ENCODE results near the gene PRM1. TPM values are rescaled to one million over a fixed set of nuclear protein-coding genes. Genes with fewer than 3 reads are reported as not detected.

PRM1 gene
- total and polyA plus RNA-seq, 8 donors = not detected

DNA sequence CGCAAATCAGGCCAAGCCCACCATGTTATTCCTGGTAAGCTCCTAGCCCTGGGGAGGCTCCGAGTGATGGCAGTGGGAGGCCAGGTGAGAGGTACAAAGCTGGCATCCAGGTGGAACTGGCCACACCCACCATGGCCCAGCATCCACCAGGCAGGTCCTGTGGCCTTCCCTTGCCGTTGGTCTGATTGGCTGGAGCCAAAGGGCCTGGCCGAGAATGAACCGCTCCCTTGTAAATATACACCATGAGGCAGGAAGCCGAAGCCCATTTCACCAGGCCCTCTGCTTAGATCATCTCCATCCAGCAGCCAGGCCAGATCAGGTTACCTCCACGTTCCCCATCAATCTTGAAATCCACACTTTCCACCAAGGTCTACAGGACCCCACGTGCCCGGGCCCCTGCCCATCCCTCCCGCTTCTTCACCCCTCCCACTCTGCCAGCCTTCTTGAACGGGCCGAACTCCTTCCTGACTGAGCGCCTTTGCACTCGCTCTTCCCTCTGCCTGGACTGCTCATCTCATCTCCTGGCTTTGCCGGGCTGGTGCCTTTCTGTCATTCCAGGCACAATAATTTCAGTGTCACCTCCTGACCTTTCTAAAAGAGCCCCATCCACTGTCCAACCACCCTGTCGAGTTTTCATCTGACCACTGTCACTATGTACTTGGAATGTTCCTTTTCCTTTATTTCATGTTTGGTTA, 30.9 kb downstream of the PRM1 start:
- no peak for DNase-seq

DNA sequence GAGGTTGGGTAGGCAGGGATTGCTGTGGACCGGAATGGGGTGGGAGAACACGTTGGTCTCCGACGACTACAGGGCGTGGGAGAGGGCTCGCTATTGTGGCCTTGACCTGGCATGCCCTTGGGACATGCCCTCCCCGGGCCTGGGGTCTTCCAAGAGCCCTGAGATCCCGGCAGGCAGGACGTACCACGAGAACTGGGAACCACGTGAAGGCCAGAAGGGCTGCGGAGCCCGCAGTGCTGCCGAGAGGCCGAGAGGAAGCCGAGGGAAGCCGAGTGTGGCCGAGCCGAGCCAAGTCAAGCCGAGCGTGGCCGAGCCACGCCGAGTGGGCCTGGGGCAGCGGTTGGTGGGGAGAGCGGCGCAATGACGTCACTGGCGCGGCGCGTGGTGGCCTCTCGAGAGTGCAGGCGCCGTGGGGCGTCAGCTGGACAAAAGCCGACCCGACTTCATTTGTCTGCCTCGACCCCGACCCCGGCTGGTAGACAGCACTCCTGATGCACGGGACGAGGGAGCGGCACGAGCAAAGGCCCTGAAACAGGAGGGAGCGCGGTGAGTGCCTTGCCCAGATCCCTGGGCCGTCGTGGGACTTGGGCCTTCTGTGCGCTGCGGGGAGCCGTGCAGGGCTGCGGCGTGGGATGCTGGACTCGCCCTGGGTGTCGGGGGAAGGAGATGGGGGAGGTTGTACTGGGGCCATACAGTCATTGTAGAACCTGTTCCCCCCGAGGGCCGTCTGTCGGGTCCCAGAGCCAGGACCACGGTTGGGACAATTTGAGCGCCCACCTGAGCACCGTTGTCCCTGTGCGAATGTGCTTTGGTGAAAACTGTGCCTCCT, 31.7 kb downstream of the PRM1 start:
- no peak for FAIRE-seq
- Histone ChIP-seq H3K27ac (no peak overlapping the region), H3K27me3 (no peaks in the 10 kb centered on the region), H3K4me1 (no peaks in the 10 kb centered on the region), H3K9me3 (no peaks in the 10 kb centered on the region), H3K36me3 (no peaks in the 10 kb centered on the region), H3K4me3 (no peak overlapping the region)
- TF ChIP-seq CTCF (IDR thresholded peaks at IDR 0.05) = no peak
- WGBS, 2 donors = 84 to 88% methylated on average over 63 of the region's 63 CpGs
- intact Hi-C loops (cut with DNase I) = loop anchor here in 1 of 3 donors (5.0 kb wide), 1 partner anchor 282 kb away; no protein-coding TSS in a partner anchor
- no peak for DNase-seq
- no peak for ATAC-seq

More for the DNA sequence above, 30.9 kb downstream of the PRM1 start:
- no peaks in the 10 kb centered on the region for H3K9me3 ChIP-seq
- intact Hi-C loops (cut with DNase I) = loop anchor here in 1 of 3 donors (5.0 kb wide), 1 partner anchor 283 kb away; no protein-coding TSS in a partner anchor
- H3K36me3 ChIP-seq = no peaks in the 10 kb centered on the region
- FAIRE-seq (no peak), ATAC-seq (no peak)
- H3K4me1 ChIP-seq = no peaks in the 10 kb centered on the region
- no peak for TF ChIP-seq CTCF (IDR thresholded peaks at IDR 0.05)
- 67 to 74% methylated on average over 16 of the region's 16 CpGs for WGBS, 2 donors
- H3K27me3 ChIP-seq = no peaks in the 10 kb centered on the region
- no peak overlapping the region for H3K27ac ChIP-seq
- no peak overlapping the region for H3K4me3 ChIP-seq

DNA sequence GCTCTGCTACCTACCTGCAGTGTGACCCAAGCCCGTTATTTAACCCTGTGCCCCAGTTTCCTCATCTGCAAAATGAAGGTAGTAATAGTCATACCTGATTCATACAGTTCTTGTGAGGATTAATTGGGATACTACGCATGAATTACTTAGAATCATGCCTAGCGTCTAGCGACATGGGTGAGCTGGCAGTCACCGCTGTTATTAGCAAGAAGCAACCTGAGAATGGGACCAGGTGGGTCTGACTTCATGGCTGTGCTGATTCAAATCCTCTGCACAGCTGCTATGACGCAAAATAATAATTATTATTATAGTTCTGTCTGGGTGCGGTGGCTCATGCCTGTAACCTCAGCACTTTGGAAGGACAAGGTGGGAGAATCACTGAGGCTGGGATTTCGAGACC, 33.0 kb downstream of the PRM1 start:
- no peak overlapping the region for H3K27ac ChIP-seq
- no peaks in the 10 kb centered on the region for H3K9me3 ChIP-seq
- ATAC-seq (no peak), DNase-seq (no peak), FAIRE-seq (no peak)
- no peaks in the 10 kb centered on the region for H3K36me3 ChIP-seq
- no peaks in the 10 kb centered on the region for H3K4me1 ChIP-seq
- H3K27me3 ChIP-seq = no peaks in the 10 kb centered on the region
- TF ChIP-seq CTCF (IDR thresholded peaks at IDR 0.05) = no peak
- no peak overlapping the region for H3K4me3 ChIP-seq
- 79 to 86% methylated on average over 8 of the region's 8 CpGs for WGBS, 2 donors
- intact Hi-C loops (cut with DNase I) = no loop called here

GRCh38 chr16:11245988-11246387, 35.1 kb downstream of the PRM1 start:
- DNase-seq = no peak
- H3K4me1 ChIP-seq = no peaks in the 10 kb centered on the region
- no peaks in the 10 kb centered on the region for H3K36me3 ChIP-seq
- no peaks in the 10 kb centered on the region for H3K27me3 ChIP-seq
- intact Hi-C loops (cut with DNase I) = no loop called here
- ATAC-seq = peak in 1 of 4 donors; percentile 39
- no peak overlapping the region for H3K4me3 ChIP-seq
- no peak for FAIRE-seq
- H3K9me3 ChIP-seq = no peaks in the 10 kb centered on the region
- no peak for TF ChIP-seq CTCF (IDR thresholded peaks at IDR 0.05)
- H3K27ac ChIP-seq = no peak overlapping the region

All from pancreas (tissue), 10 donors.